CD4-positive, alpha-beta memory T cell (primary cell): ENCODE data around the gene ERMARD. TPM values are rescaled to one million over a fixed set of nuclear protein-coding genes. Genes with fewer than 3 reads are reported as not detected.

Experiments used
- CTCF ChIA-PET: fragments of 350-600 bp; sonication (Branson Sonifier 250); formaldehyde crosslinking; loops from one replicate; lab custom pipeline; 2021; ENCODE audit warnings: inconsistent platforms; ENCODE audit not compliant: partially characterized antibody; lab: Charles Lee
- POLR2A ChIA-PET: fragments of 350-600 bp; sonication (Branson Sonifier 250); formaldehyde crosslinking; loops from one replicate; lab custom pipeline; 2021; ENCODE audit not compliant: partially characterized antibody; lab: Charles Lee
- DNase-seq, 5 donors: peaks; one replicate each; pipeline versions ENCODE4 v3.0.0 to v3.0.0-alpha.2; 2020 to 2022; ENCODE audit warnings: mixed read lengths in 1 of 5
- H3K27ac ChIP-seq: one replicate; pipeline ENCODE4 v1.7.0; 2013; ENCODE audit warnings: low read depth, low read length
- H3K27me3 ChIP-seq: 2 replicates; pipeline ENCODE4 v1.7.0; 2013; ENCODE audit warnings: mild to moderate bottlenecking, low read length, moderate library complexity; ENCODE audit not compliant: insufficient read depth
- H3K36me3 ChIP-seq: 2 replicates; pipeline ENCODE4 v1.7.0; 2013; ENCODE audit warnings: mild to moderate bottlenecking, low read length, moderate library complexity; ENCODE audit not compliant: insufficient read depth
- H3K4me1 ChIP-seq: 2 replicates; pipeline ENCODE4 v1.7.0; 2013; ENCODE audit warnings: mild to moderate bottlenecking, low read length, moderate library complexity; ENCODE audit not compliant: insufficient read depth
- H3K4me3 ChIP-seq, 2 donors: one replicate each; pipeline ENCODE4 v1.7.0; 2013; ENCODE audit warnings: low read length in 2 of 2, mild to moderate bottlenecking in 1 of 2
- H3K9me3 ChIP-seq, 2 donors: one replicate each; pipeline ENCODE4 v1.7.0; 2013; ENCODE audit warnings: low read length in 2 of 2, control low read depth in 1 of 2; ENCODE audit not compliant: control insufficient read depth in 1 of 2
- H3K27ac Mint-ChIP-seq, 7 donors: one replicate each; pipeline ENCODE4 v1.8.0; 2020 to 2021; ENCODE audit warnings: mixed read lengths in 7 of 7, mild to moderate bottlenecking in 6 of 7, inconsistent platforms in 3 of 7, moderate library complexity in 3 of 7
- H3K27me3 Mint-ChIP-seq, 2 donors: one replicate each; pipeline ENCODE4 v1.8.0; 2020 to 2021; ENCODE audit warnings: mixed read lengths in 2 of 2
- H3K36me3 Mint-ChIP-seq, 2 donors: one replicate each; pipeline ENCODE4 v1.8.0; 2020 to 2021; ENCODE audit warnings: mixed read lengths in 2 of 2, inconsistent platforms in 1 of 2, mild to moderate bottlenecking in 1 of 2
- H3K4me1 Mint-ChIP-seq, 4 donors: one replicate each; pipeline ENCODE4 v1.8.0; 2020 to 2021; ENCODE audit warnings: mixed read lengths in 4 of 4, mild to moderate bottlenecking in 1 of 4
- H3K4me3 Mint-ChIP-seq, 8 donors: one replicate each; pipeline ENCODE4 v1.8.0; 2020 to 2021; ENCODE audit warnings: mixed read lengths in 8 of 8, mild to moderate bottlenecking in 7 of 8, moderate library complexity in 6 of 8, inconsistent platforms in 3 of 8
- H3K9me3 Mint-ChIP-seq, 8 donors: one replicate each; pipeline ENCODE4 v1.8.0; 2020 to 2021; ENCODE audit warnings: mixed read lengths in 8 of 8, mild to moderate bottlenecking in 5 of 8, inconsistent platforms in 3 of 8, moderate library complexity in 1 of 8
- intact Hi-C: fragments of 100-400 bp; cut with micrococcal nuclease; formaldehyde crosslinking; loops from one replicate; pipeline ENCODE4 v1.15.1; 2023
- polyA plus RNA-seq, 2 donors: library from polyadenylated mRNA; unstranded; fragments of 300-500 nt; fragmentation: Illumina TruSeq; gene quantifications; one replicate each; pipeline ENCODE4 v1.2.3, GENCODE V29; 2021
- total RNA-seq, 2 experiments: library from RNA; stranded (reverse); gene quantifications; one replicate each; pipeline ENCODE4 v1.2.3, GENCODE V29; 2021

Gene ERMARD
- total and polyA plus RNA-seq, 4 experiments from 2014 or later = 11.0 to 41.4 (median 22.6) TPM

DNA sequence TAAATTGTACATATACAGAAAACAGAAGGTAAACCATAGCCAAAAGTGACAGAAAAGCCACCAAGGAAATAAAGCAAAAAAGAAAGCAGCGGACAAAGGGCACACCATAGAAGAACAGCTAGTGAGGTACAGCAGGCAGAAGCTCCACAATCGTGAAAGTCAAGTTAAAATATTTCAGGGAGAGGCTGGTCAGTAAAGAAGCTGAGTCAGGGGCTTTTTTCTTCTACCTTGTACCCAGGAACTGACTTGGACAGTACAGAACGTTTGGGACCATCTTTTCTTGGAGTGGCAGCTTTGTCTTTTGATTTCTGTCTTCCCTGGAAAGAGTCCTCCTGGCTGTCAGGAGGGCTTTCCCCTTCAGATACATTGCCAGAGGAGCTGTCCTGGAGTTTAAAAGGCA, 41.4 kb upstream of the ERMARD start:
- no peak for DNase-seq
- Histone ChIP-seq H3K9me3 (no peaks in the 10 kb centered on the region), H3K27me3 (no peaks in the 10 kb centered on the region), H3K27ac (no peak overlapping the region), H3K4me3 (no peak overlapping the region), H3K36me3 (peaks cover 33% of the 10 kb centered on the region), H3K4me1 (peaks cover 12% of the 10 kb centered on the region)
- H3K36me3 Mint-ChIP-seq = peaks cover 27 to 56% of the 10 kb centered on the region in 2 donors
- H3K27ac Mint-ChIP-seq = peak overlapping the region in 4 of 7 donors; percentile 3 to 60 (median 18)
- H3K4me1 Mint-ChIP-seq = peaks cover 15 to 32% (median 19%) of the 10 kb centered on the region in 4 donors
- POLR2A ChIA-PET = interaction anchor here (4.3 kb wide), 1 partner anchor 13 kb away, joined by 55 read pairs; the partner anchor contains the start of gene PHF10
- no peaks in the 10 kb centered on the region for H3K9me3 Mint-ChIP-seq
- H3K27me3 Mint-ChIP-seq = no peaks in the 10 kb centered on the region
- no peak overlapping the region for H3K4me3 Mint-ChIP-seq
- CTCF ChIA-PET = interaction anchor here (0.6 to 1.6 kb wide), 3 partner anchors 13 to 822 kb away, joined by 3 to 4 read pairs (median 4); no protein-coding TSS in a partner anchor
- intact Hi-C loops = no loop called here

GRCh38 chr6:169714178-169714577, 37.2 kb upstream of the ERMARD start:
- H3K4me3 Mint-ChIP-seq = no peak overlapping the region
- ChIA-PET CTCF (interaction anchor here (0.7 to 1.0 kb wide), 2 partner anchors 9 to 11 kb away, joined by 3 to 4 read pairs; no protein-coding TSS in a partner anchor), POLR2A (interaction anchor here (18.2 kb wide), 1 partner anchor 11 kb away, joined by 279 read pairs; the partner anchor contains the start of genes C6orf120 and WDR27)
- intact Hi-C loops = no loop called here
- no peaks in the 10 kb centered on the region for H3K27me3 ChIP-seq
- DNase-seq = no peak
- no peak overlapping the region for H3K27ac Mint-ChIP-seq
- peaks cover 10% of the 10 kb centered on the region for H3K4me1 ChIP-seq
- H3K36me3 Mint-ChIP-seq = peaks cover 33 to 65% of the 10 kb centered on the region in 2 donors
- peaks cover 44% of the 10 kb centered on the region for H3K36me3 ChIP-seq
- H3K27ac ChIP-seq = no peak overlapping the region
- no peaks in the 10 kb centered on the region for H3K9me3 ChIP-seq
- H3K4me1 Mint-ChIP-seq = peaks cover 4 to 8% (median 7%) of the 10 kb centered on the region in 4 donors
- H3K27me3 Mint-ChIP-seq = no peaks in the 10 kb centered on the region
- no peak overlapping the region for H3K4me3 ChIP-seq
- H3K9me3 Mint-ChIP-seq = no peaks in the 10 kb centered on the region

- Mint-ChIP-seq H3K27me3 (no peaks in the 10 kb centered on the region), H3K4me3 (no peak overlapping the region), H3K27ac (no peak overlapping the region), H3K4me1 (peaks cover 8 to 12% (median 10%) of the 10 kb centered on the region in 4 donors), H3K9me3 (no peaks in the 10 kb centered on the region), H3K36me3 (peaks cover 33 to 61% of the 10 kb centered on the region in 2 donors)
- peaks cover 40% of the 10 kb centered on the region for H3K36me3 ChIP-seq
- intact Hi-C loops = no loop called here
- peaks cover 14% of the 10 kb centered on the region for H3K4me1 ChIP-seq
- DNase-seq = no peak
- POLR2A ChIA-PET = interaction anchor here (1.0 to 18.2 kb wide), 2 partner anchors 9 to 11 kb away, joined by 6 to 279 read pairs; partner anchors contain the start of genes C6orf120 and WDR27
- no peak overlapping the region for H3K27ac ChIP-seq
- no peak overlapping the region for H3K4me3 ChIP-seq
- no peaks in the 10 kb centered on the region for H3K9me3 ChIP-seq
- no peaks in the 10 kb centered on the region for H3K27me3 ChIP-seq
- CTCF ChIA-PET = interaction anchor here (1.0 kb wide), 1 partner anchor 9 kb away, joined by 4 read pairs; no protein-coding TSS in a partner anchor
These were observed 36.8 kb upstream of the ERMARD start for GRCh38 chr6:169714595-169714994.

GRCh38 chr6:169719117-169719516, 32.3 kb upstream of the ERMARD start:
- CTCF ChIA-PET = interaction anchor here (1.3 to 1.9 kb wide), 2 partner anchors 10 to 33 kb away, joined by 3 to 5 read pairs; partner anchors contain the start of genes DYNLT2 and ERMARD
- no peak overlapping the region for H3K27ac ChIP-seq
- Mint-ChIP-seq H3K36me3 (peaks cover 15 to 44% of the 10 kb centered on the region in 2 donors), H3K9me3 (no peaks in the 10 kb centered on the region), H3K4me1 (peaks cover 20 to 46% (median 33%) of the 10 kb centered on the region in 4 donors), H3K27me3 (no peaks in the 10 kb centered on the region), H3K4me3 (peak overlapping the region in 1 of 8 donors; percentile 44), H3K27ac (peak overlapping the region in 6 of 7 donors; percentile 14 to 97 (median 57))
- intact Hi-C loops = no loop called here
- no peaks in the 10 kb centered on the region for H3K27me3 ChIP-seq
- POLR2A ChIA-PET = interaction anchor here (0.7 to 18.2 kb wide), 3 partner anchors 16 to 506 kb away, joined by 5 to 279 read pairs (median 100); partner anchors contain the start of genes C6orf120, DYNLT2, ERMARD and WDR27
- peaks cover 12% of the 10 kb centered on the region for H3K36me3 ChIP-seq
- no peak for DNase-seq
- H3K9me3 ChIP-seq = no peaks in the 10 kb centered on the region
- H3K4me3 ChIP-seq = no peak overlapping the region
- H3K4me1 ChIP-seq = peaks cover 43% of the 10 kb centered on the region

- Histone ChIP-seq H3K36me3 (peaks cover 12% of the 10 kb centered on the region), H3K27me3 (no peaks in the 10 kb centered on the region), H3K4me1 (peaks cover 47% of the 10 kb centered on the region), H3K9me3 (no peaks in the 10 kb centered on the region), H3K27ac (no peak overlapping the region), H3K4me3 (no peak overlapping the region)
- Mint-ChIP-seq H3K4me1 (peaks cover 23 to 47% (median 37%) of the 10 kb centered on the region in 4 donors), H3K9me3 (no peaks in the 10 kb centered on the region), H3K4me3 (peak overlapping the region in 5 of 8 donors; percentile 10 to 46 (median 29)), H3K36me3 (peaks cover 5 to 34% of the 10 kb centered on the region in 2 donors), H3K27me3 (no peaks in the 10 kb centered on the region), H3K27ac (peak overlapping the region; percentile 18 to 97 (median 52))
- intact Hi-C loops = no loop called here
- DNase-seq = no peak
- POLR2A ChIA-PET = interaction anchor here (6.4 to 18.2 kb wide), 3 partner anchors 12 to 31 kb away, joined by 55 to 279 read pairs (median 100); partner anchors contain the start of genes C6orf120, DYNLT2, ERMARD and WDR27
- CTCF ChIA-PET = interaction anchor here (1.3 kb wide), 1 partner anchor 11 kb away, joined by 3 read pairs; no protein-coding TSS in a partner anchor
These were observed 31.1 kb upstream of the ERMARD start for GRCh38 chr6:169720207-169720855.

- ChIA-PET CTCF (interaction anchor here (0.8 to 2.7 kb wide), 7 partner anchors 12 to 819 kb away, joined by 3 to 15 read pairs (median 3); partner anchors contain the start of genes C6orf120, DYNLT2, ERMARD and WDR27), POLR2A (interaction anchor here (0.9 to 18.2 kb wide), 8 partner anchors 8 to 831 kb away, joined by 3 to 279 read pairs (median 17); partner anchors contain the start of genes C6orf120, DYNLT2, ERMARD and PSMB1)
- DNase-seq = peak in 2 of 5 donors; percentile 54 to 67
- Mint-ChIP-seq H3K36me3 (peaks cover 0 to 15% of the 10 kb centered on the region in 2 donors), H3K27ac (peak overlapping the region; percentile 93 to 99 (median 96)), H3K9me3 (no peaks in the 10 kb centered on the region), H3K4me3 (peak overlapping the region; percentile 89 to 100 (median 96)), H3K4me1 (peaks cover 28 to 55% (median 41%) of the 10 kb centered on the region in 4 donors), H3K27me3 (no peaks in the 10 kb centered on the region)
- Histone ChIP-seq H3K9me3 (no peaks in the 10 kb centered on the region), H3K36me3 (no peaks in the 10 kb centered on the region), H3K27ac (peak overlapping the region; percentile 85), H3K27me3 (no peaks in the 10 kb centered on the region), H3K4me1 (peaks cover 52% of the 10 kb centered on the region), H3K4me3 (peak overlapping the region; percentile 76 to 90)
- intact Hi-C loops = loop anchor here (1.0 kb wide), 3 partner anchors 20 to 832 kb away; partner anchors contain the start of genes C6orf120, DYNLT2, ERMARD and TBP
These were observed 28.8 kb upstream of the ERMARD start for GRCh38 chr6:169722362-169723199.
